Activated CD4-positive, alpha-beta T cell treated with anti-CD3 and anti-CD28 coated beads, Interleukin-2, amount 50 U/mL, for 4 hours (primary cell): ENCODE results near the gene GDF2.

ENCODE experiments used
- DNase-seq, 2 experiments: peaks; one replicate each; pipeline ENCODE4 v3.0.0-alpha.2; 2020

Gene GDF2

DNA sequence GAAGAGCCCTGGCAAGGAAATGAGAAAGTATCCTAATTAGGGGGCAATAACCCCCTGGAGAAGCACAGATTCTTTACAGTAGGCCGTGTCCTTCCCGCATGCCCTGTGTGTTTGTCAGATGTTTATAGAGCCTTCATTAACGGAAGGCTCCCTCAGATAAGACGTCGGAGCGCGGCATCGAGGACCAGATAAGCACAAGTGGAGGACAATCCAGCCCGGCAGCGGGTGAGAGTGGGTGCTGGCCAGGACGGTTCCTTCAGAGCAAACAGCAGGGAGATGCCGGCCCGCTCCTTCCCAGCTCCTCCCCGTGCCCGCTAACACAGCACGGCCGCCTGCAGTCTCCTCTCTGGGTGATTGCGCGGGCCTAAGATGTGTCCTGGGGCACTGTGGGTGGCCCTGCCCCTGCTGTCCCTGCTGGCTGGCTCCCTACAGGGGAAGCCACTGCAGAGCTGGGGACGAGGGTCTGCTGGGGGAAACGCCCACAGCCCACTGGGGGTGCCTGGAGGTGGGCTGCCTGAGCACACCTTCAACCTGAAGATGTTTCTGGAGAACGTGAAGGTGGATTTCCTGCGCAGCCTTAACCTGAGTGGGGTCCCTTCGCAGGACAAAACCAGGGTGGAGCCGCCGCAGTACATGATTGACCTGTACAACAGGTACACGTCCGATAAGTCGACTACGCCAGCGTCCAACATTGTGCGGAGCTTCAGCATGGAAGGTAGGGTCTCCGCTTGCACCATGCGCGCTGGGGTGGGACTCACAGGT is at the start of gene GDF2:
Gene GDF2 (plus strand): TSS at position 155 of the 762 bp plus-strand sequence. CDS start 215 bp downstream, at position 370.
- DNase-seq, result no peak

- no peak for DNase-seq
These were observed 46.2 kb upstream of the GDF2 start for GRCh38 chr10:47276071-47276470.

- DNase-seq, result no peak
These were observed 45.5 kb upstream of the GDF2 start for GRCh38 chr10:47276576-47277351.

DNA sequence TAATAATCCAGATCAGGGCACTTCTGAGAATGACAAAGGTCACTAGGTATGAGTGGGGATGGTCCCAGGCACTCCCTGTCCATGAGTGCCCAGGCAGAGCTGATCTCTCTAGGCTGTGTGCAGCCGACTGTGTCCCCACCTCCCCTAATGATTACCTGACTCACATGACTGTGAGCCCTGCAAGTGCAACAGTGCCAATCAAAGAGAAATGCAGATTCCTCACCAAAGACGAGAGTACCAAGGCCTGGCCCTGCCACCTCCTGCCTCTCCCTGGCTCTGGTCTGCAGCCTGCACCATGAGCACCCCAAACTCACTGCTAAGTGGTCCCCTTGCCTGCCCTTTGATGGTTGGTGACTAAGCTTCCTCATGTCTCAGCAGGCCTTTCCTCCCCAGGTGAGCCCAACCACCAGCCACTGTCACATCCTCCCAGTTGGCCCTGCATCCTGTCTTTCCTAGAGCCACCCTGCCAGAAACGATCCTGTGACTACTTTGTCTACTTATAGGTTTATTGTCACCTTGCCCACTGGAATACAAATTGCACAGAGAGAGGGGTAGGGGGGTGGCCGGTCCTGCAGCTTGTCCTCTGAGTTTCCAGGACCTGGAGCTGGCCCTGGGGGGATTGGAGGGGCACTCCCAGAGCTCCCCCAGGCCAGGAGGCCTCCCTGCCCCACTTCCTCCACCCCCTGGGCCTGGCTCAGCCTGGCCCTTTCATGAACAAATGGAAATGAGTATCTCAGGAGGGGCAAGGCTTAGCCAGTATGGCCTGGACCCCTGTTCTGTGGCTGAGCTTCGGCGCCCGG is 44.7 kb upstream of the GDF2 start:
- DNase-seq, result peak; percentile 18 to 23

- DNase-seq, result no peak
These were observed 44.1 kb upstream of the GDF2 start for GRCh38 chr10:47278152-47278473.

- DNase-seq, result no peak
These were observed 43.5 kb upstream of the GDF2 start for GRCh38 chr10:47278720-47279119.

DNA sequence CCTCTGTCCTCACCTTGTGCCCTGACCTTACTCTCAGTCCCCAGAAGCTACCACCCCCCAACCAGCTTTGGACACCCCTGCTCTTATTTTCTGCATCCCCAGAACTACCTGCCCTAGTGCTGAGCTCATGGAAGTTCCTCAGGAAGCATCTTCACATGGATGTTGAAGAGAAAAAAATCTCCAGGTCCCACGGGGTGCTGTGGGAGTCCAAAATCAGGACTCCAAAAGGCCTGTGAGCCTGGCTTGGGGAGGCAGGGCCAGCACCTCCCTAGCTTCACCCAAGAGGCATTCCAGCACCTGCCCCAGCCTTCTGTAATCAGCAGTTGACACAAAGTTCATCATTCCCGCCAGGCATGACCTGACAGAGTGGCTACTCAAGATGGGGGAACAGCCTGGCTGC is 43.0 kb upstream of the GDF2 start:
- no peak for DNase-seq

GRCh38 chr10:47282005-47282656 is 40.1 kb upstream of the GDF2 start:
- DNase-seq, result no peak

GRCh38 chr10:47282657-47283018 is 39.6 kb upstream of the GDF2 start:
- no peak for DNase-seq

- DNase-seq, result no peak
These were observed 39.1 kb upstream of the GDF2 start for GRCh38 chr10:47283101-47283630.

DNA sequence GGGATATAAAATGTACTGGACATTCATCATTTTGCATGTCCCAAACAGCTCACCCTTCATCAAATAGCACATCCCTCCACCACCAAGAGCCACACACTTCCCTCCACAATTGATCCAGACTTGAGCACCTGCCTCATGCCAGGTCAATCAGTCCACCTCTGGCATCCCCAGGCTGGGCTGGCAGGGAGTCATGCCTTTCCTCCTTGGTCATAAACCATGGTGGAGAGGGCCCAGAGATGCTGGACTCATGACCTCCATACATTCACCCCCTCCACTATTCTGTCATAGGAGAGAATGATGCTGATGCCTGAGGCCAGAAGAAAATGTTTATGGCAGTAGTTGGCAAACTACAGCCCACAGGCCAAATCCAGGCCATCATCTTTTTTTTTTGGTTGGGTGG is 38.4 kb upstream of the GDF2 start:
- DNase-seq, result no peak

GRCh38 chr10:47285381-47286115 is 36.7 kb upstream of the GDF2 start:
- no peak for DNase-seq

GRCh38 chr10:47286116-47286505 is 36.1 kb upstream of the GDF2 start:
- no peak for DNase-seq

DNA sequence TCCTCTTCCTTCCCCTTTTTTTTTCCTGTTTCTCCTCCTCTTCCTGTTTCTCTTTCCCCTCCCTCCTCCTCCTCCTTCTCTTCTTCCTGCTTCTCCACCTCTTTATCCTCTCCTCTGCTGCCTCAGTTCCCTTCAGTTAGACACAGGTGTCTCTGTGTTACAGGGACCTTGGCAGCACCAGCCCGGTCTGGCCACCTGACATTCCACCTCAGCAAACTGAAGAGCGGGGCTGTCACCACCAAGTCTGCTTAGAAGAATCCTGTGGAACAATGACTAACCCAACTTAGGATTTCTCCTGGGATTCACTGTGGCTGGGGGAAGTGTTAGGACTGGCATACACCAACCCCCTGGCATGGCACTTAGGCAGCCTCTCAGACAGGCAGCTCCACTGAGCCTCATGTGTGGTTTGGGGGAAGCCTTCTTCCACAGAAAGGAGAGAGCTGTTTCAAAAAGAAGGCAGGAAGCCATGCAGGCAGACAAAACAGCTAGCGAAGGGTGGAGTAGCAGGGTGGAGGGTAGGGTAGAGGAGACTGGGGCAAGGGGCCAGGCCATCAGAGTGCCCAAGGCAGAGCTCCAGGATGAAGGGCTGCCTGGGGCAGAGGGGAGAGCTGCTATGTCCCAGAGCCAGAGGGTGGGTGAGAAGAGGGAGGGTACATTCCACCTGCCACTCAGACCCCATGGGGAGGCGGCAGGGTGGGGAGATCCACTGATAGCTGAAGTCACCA is 35.5 kb upstream of the GDF2 start:
- DNase-seq, result no peak

DNA sequence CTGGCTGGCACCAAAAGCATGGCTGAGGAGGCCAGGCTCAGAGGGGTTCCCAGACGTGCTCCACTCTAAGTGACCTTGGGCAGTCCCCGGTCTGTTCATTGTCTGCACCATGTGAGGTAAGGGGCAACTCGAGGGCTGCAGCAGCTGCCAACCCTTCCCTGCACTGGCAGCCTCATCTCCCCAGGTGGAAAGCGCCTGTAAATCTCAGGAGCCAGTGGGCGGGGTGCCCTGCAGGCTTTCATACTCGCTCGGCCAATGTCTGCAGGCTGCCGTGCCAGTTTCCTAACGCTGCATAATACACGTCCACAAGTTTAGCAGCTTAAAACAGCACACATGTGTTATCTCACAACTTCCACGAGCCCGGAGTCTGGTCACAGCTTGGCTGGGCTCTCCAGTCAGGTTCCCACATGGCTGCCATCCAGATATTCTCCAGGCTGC is 34.9 kb upstream of the GDF2 start:
- DNase-seq, result no peak

- DNase-seq, result no peak
These were observed 34.4 kb upstream of the GDF2 start for GRCh38 chr10:47287805-47288204.

- no peak for DNase-seq
These were observed 34.0 kb upstream of the GDF2 start for GRCh38 chr10:47288236-47288635.

GRCh38 chr10:47288916-47289495 is 33.2 kb upstream of the GDF2 start:
- DNase-seq, result no peak

DNA sequence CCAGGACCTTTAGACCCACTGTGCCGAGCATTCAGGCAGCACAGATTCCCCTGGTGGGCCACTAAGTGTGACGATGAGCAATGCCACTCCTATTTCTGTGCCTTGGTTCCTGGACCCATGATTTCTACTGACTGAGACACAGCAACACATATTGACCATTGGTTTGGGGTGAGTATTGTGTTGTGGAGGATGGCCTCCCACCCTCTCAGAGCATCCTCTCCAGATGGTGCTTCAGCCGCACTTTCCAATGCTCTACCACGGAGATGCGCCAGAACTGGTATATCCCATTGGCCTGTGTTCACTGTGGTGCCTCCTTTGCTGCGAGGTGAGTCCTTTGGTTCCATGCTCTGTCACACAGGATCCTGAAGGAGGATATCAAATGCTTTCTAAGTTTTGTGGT is 32.3 kb upstream of the GDF2 start:
- DNase-seq, result no peak

- no peak for DNase-seq
These were observed 31.9 kb upstream of the GDF2 start for GRCh38 chr10:47290338-47290737.

GRCh38 chr10:47291682-47292081 is 30.6 kb upstream of the GDF2 start:
- no peak for DNase-seq
